Measurements from ENCODE around the gene PLCB1.

DNA sequence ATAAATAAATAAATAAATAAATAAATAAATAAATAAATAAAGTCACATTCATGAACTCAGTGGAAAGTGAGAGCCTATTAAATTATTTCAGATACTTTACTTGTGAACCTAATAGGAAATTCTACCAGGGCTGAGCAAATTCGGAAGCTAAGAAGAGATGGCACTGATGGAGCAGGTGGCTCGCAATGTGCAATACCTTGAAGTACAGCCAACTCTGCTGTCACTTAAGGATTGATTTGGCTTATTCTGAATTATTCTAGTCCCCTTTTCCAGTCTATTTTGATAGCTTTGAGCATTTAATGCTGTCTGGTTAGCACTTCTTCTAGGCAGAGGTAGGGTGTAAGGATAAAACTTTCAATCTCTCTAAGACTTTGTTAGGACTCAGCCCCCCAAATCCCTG is 541.0 kb downstream of the PLCB1 start:
- TF ChIP-seq POLR2A (IDR thresholded peaks at IDR 0.05; ENCODE audit: low read depth, low read length): no peak
- no peak for TF ChIP-seq POLR2AphosphoS5 (IDR thresholded peaks at IDR 0.05; ENCODE audit: low read depth, low read length)
